GM12865 (cell line): ENCODE results near the gene KDM3B.

Source experiments
- DNase-seq: peaks from one replicate; pipeline ENCODE4 v3.0.0; 2010; ENCODE audit warnings: low read depth
- H3K4me3 ChIP-seq: 2 replicates; pipeline ENCODE4 v1.5.1; 2011; ENCODE audit warnings: mild to moderate bottlenecking, low read depth, low read length, control low read depth
- TF ChIP-seq, protein P1 (sequence below): IDR thresholded peaks from 2 replicates; pipeline ENCODE4 v1.5.1; 2011; ENCODE audit warnings: low read length, control low read depth, low read depth, inconsistent platforms; ENCODE audit not compliant: insufficient read depth; ENCODE audit errors: missing control alignments

The KDM3B gene

DNA sequence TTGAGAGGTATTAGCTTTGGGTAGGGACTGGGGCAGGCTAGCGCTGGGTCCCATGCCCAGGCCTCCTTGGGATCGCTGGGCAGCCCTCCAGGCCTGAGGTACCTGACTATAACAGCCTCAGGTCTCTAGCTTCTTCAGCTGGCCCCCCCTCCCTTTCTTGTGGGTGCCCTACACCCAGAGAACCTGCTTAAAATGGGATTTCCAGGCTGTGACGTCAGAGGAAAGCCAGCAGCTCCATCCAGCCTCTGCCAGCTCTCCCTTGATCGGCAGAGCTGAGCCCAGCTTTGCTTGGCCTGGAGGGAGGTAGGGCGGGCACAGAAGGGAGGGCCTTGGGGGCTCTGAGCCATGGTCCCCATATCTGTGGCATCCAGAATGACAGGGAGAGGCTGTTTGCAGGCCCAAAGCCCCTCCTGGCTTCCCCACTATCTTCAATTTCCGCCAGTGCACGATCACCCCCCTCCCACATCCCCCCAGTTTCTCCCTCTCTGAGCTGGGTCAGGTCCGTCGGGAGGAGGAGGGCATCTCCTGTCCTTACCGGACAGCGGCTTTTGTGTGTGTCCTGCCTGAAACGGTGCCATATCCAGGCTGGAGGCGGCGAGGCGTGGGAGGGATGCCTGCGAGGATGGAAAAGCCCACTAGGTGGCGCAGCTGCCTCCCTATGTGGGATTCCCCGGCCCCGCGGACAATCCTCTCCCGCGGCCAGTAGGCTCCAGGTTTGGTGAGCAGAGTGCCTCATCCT is 97.2 kb downstream of the KDM3B start:
- H3K4me3 ChIP-seq: no peak overlapping the region
- peak; percentile 80 for DNase-seq

GRCh38 chr5:138450971-138451370 is 98.5 kb downstream of the KDM3B start:
- DNase-seq: no peak
- H3K4me3 ChIP-seq: no peak overlapping the region
- TF ChIP-seq, protein P1, sequence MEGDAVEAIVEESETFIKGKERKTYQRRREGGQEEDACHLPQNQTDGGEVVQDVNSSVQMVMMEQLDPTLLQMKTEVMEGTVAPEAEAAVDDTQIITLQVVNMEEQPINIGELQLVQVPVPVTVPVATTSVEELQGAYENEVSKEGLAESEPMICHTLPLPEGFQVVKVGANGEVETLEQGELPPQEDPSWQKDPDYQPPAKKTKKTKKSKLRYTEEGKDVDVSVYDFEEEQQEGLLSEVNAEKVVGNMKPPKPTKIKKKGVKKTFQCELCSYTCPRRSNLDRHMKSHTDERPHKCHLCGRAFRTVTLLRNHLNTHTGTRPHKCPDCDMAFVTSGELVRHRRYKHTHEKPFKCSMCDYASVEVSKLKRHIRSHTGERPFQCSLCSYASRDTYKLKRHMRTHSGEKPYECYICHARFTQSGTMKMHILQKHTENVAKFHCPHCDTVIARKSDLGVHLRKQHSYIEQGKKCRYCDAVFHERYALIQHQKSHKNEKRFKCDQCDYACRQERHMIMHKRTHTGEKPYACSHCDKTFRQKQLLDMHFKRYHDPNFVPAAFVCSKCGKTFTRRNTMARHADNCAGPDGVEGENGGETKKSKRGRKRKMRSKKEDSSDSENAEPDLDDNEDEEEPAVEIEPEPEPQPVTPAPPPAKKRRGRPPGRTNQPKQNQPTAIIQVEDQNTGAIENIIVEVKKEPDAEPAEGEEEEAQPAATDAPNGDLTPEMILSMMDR: no peak

More for the DNA sequence above, 97.2 kb downstream of the KDM3B start:
- TF ChIP-seq, protein P1: peak; percentile 92

GRCh38 chr5:138452720-138453119 is 100.2 kb downstream of the KDM3B start:
- no peak overlapping the region for H3K4me3 ChIP-seq
- TF ChIP-seq, protein P1: no peak
- no peak for DNase-seq

- DNase-seq: no peak
- TF ChIP-seq, protein P1: no peak
- H3K4me3 ChIP-seq: no peak overlapping the region
These were observed 101.1 kb downstream of the KDM3B start for GRCh38 chr5:138453590-138453989.

DNA sequence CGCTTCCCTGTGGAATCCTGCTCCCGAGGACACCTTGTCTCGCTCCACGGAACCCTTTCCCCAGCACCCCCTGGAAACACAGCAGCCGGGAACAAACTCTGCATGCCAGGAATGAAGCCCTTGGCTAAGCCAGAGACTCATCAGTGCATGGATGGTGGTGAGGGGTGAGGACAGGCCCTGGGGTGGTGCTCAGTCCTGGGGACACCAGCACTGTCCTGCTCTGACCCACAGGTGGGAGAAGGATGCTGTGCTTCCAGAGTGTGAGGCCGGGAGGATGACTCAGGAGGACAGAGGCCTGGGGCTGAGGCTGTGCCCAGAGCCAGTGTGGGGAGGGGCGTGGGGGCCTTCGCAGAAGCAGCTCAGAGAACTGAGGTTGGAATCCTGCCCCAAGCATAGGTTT is 101.6 kb downstream of the KDM3B start:
- TF ChIP-seq, protein P1: no peak
- no peak for DNase-seq
- no peak overlapping the region for H3K4me3 ChIP-seq

DNA sequence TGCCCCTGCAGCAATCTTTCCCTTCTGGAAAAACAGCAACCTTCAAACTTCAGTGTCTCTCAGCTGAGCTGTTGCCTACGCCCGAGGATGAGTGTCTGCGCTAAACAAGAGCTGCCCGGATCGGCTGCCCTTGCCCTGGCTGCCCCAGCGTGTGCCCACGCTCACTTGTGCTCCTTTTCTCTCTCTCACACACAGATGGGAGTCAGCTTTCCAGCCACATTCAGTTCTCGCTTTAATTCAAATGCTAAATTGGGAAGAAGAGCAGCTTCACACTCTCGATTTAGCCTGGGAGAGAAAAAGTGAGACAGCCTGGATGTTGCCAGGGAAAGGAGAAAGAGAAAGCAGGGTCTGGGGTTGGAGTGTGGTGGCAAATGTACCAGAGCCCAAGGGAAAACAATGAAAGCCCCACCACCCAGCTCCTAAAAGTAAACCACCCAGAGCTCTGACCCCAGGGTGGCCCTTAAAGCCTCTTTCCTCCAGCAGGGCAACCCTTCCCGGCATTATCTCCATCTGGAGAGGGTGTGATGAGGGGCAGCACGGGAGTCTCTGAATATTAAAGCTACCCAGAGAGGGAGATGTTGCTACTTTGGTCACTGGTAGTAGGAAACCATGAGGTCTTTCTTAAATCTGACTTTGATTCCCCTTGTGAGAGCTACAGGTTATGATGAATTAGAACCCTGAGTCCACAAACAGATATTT is 102.9 kb downstream of the KDM3B start:
- no peak for DNase-seq

More for the DNA sequence above, 102.9 kb downstream of the KDM3B start:
- TF ChIP-seq, protein P1: no peak
- no peak overlapping the region for H3K4me3 ChIP-seq
